HG03064 (cell line): ENCODE results near the gene PRPSAP1.
"Not testable (repeated sequence)": the region's sequence is repeated elsewhere in the genome, so short reads cannot be mapped to it uniquely, and the experiment has no call there.

ENCODE experiments used
- ATAC-seq: cut with Tn5 transposase; IDR thresholded peaks from one replicate; pipeline ENCODE4 v1.9.1; 2021; ENCODE audit warnings: low read depth; ENCODE audit not compliant: unreplicated experiment

Gene PRPSAP1

DNA sequence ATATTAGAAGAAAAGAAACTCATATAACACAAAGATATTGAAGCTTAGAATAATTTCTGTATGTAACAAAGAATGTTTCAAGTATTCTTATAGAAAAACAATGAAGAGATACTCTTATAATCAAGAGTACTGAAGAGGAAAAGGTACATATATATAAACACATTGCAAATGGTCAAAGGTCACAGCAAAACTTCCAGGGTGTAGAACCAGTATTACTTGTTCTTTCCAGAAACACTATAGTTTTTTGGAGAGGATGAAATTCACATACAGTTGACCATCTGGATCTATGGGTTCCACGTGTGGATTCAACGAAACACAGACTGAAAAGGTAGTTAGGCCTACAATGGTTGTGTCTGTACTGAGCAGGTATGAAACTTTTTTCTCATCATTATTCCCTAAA, 22.6 kb downstream of the PRPSAP1 start:
- no peak for ATAC-seq

DNA sequence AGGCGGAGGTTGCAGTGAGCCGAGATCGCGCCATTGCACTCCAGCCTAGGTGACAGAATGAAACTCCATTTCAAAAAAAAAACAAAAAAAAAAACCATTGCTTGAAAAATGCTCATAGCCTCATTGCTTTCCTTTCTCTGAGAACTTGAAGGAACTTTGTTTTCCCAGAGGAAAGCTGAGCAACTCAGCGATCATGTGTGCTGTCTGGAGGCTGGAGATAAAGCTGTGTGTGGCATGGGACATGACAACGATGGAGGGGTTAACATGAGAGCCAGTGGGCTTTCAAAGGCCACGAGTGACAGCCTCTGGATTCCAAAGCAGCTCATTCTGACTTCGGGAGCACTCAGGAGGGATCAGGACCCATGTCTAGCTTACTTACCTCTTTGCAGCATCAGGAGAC, 24.1 kb downstream of the PRPSAP1 start:
- ATAC-seq: no peak

DNA sequence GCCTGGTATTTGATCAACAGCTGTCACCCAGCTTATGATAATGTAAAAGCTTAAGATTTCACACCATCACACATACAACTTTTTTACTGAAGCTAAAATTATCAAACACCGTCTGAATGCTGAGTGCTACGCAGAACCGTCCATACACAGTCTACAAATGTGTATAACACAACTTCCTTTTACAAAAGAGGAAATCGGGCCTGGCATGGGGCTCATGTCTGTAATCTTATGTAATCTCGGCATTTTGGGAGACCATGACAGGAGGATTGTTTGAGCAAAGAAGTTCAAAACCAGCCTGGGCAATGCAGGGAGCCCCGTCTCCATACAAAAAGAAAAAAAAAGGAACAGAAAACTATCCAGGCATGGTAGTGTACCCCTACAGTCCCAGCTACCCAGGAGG, 26.0 kb downstream of the PRPSAP1 start:
- ATAC-seq: no peak

DNA sequence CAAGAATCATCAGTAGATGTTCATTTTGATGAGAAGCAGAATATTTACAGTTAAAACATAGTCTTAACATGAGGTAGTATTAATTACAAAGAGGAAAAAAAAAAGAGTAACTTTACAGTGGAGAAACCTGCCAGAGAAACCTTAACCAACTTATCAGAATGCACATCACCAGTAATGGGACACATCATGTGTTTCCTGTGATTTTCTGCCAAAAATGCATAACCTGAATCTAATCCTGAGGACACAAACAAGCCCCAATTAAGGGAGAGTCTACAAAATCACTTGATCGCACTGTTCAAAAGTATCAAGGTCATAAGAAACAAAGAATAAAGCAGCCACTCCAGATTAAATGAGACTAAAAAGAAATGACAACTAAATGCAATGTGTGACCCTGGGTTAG, 27.4 kb downstream of the PRPSAP1 start:
- no peak for ATAC-seq

DNA sequence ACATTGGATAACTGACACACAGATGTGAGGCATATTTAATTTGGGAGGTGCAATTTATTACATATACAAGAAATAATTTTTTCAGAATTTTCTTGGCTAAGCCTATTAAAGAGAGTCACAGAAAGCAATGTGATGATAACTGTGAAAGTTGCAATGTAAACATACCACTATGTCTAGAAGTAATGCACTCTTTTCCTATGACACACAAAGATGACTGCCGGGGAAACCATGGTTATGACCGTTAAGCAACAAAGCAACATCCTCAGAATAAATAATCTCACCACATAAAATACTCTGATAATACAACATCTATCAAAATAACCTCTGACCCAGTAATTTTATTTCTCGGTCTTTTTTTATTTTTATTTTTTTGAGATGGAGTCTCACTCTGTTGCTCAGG, 35.1 kb downstream of the PRPSAP1 start:
- no peak for ATAC-seq

DNA sequence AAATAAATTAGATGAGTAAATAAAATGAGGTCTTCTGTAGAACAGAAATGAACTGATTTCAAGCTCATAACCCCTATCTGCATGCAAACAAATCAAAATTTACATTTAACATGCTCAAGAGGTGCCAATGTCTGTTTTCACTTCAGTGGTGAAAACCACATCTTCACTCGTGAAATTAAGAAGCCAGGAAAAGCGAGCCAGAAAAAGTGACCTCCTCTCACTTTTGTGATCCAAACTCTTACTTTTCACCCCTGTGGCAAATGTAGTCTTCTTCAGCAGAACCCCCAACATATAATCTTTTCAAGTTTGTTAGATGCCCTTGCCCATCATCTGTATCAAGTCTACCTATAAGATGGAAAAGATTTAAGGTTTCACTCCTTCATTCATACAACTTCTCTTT, 36.2 kb downstream of the PRPSAP1 start:
- ATAC-seq: no peak

DNA sequence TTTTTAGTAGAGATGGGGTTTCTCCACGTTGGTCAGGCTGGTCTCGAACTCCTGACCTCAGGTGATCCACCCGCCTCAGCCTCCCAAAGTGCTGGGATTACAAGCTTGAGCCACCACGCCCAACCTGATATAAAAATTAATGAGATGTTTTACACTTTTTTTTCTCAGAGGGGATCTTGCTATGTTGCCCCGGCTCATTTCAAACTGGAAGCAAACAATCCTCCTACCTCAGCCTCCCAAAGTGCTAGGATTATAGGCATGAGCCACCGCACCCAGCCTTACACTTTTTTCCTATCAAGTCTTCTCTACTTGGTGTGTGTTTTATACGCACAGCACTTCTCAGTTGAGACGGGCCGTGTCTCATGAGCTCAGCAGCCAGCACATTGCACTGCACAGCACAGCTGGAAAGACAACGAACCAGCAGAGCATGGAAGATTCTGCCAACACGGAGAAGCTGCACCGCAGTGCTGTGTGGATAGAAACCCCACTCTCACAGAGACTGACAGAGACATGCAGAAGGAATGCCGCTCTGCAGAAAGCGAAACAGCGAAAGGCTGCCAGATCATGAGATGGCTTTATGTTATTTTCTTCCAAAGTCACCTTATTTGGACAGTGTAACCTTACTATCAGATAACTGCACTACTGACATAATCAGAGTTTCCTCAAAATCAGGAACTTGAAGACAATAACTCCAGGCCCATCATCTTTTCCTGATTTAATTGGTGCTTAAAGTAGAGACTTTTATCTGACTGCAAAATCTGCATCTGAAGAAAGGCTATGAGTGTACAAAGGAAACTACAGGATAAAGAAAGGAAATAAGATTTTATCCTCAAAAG, 39.1 kb downstream of the PRPSAP1 start:
- no peak for ATAC-seq

DNA sequence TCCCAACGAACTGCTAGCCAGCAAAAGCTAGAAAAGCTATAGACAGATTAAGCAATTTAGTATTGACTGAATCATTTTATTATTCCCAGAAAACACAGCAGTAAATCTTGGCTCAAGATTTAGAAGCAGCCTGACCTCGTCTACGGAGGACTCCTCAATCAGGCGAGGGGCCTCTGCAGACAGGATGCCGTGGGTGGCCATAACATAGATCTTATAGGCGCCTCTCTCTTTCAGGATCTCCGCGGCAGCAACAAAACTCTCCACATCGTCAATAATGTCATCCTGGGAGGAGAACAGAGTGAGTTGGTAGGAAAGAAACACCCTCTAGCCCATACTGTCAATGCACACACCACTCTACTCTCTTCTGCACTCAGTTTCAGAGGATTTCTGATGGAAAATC, 41.0 kb downstream of the PRPSAP1 start:
- no peak for ATAC-seq

DNA sequence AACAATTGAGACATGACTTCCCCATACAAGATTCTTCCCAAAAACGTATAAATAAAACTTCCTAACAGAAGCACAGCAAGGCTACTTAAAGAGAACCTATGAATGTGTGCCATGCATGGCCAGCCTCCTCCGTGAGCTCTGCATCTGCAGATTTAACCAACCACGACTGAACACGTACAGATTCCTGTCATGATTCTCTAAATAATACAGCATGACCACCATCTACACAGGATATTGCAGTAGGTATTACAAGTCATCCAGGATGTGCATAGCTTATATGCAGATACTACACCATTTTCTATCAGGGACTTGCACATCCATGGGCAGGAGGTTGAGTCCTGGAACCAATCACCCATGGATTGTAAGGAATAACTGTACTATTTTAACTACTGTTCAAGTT, 44.3 kb downstream of the PRPSAP1 start:
- ATAC-seq: no peak

DNA sequence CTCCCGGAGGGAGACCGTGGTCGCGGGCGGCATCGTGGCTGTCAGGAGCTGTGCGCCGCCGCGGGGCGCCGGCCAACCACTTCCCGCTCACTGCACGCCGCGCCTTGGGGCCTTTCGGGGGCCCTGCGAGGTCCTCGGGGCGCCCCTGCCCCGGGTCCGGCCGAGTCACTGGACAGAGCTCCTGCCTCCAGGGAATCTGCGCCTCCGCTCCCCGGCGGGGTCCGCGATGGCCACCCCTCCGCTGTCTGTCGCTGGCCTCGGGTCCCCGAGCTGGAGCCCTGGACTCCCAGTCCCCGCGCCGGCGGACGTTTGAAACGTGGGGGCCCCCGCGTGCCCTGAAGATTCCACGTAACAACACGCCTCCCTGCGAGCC, 45.8 kb downstream of the PRPSAP1 start, which contains the start of gene QRICH2:
QRICH2 (minus strand) TSS at position 311 of the 373 bp plus-strand sequence; CDS start at position 33, 278 bp downstream.
- ATAC-seq: no peak

DNA sequence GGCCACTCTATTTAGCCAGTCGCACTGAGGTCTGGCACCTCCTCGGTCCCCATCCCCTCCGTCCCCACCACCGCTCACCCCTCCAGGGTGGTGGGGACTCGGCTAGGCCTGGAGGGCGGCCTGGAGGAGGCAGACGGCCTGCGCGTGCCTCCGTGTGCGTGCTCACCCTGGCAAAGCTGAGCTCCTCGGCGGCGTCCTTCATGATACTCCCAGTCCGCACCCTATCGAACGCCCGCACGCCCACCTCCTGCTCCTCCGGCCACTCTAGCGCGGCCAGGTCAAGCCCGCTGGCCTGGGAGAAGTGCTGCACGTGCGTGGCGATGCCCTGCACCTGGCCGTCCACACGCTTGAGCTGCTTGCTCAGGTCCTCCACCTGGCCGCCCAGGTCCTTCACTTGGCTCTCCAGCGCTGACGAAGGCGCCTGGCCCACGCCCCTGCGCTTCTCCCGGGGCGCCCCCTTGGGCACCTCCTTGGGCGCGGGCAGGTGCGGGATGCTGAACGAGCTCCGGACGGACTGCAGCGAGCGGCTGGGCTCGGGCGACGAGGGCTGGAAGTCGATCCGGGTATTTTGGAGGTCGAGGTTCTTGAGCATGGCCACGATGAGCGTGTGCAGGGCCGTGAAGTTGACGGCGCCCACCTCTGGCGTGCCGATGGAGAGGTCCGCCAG, 46.3 kb downstream of the PRPSAP1 start:
- no peak for ATAC-seq

DNA sequence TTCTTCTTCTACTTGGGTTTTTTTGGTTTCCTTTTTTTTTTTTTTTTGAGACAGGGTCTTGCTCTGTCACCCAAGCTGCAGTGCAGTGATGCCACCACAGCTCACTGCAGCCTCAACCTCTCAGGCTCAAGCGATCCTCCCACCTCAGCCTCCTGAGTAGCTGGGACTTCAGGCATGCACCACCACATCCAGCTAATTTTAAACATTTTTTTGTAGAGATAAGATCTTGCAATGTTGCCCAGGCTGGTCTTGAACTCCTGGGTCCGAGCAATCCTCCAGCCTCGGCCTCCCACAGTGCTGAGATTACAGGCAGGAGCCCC, 48.6 kb downstream of the PRPSAP1 start:
- ATAC-seq: not testable (repeated sequence)

DNA sequence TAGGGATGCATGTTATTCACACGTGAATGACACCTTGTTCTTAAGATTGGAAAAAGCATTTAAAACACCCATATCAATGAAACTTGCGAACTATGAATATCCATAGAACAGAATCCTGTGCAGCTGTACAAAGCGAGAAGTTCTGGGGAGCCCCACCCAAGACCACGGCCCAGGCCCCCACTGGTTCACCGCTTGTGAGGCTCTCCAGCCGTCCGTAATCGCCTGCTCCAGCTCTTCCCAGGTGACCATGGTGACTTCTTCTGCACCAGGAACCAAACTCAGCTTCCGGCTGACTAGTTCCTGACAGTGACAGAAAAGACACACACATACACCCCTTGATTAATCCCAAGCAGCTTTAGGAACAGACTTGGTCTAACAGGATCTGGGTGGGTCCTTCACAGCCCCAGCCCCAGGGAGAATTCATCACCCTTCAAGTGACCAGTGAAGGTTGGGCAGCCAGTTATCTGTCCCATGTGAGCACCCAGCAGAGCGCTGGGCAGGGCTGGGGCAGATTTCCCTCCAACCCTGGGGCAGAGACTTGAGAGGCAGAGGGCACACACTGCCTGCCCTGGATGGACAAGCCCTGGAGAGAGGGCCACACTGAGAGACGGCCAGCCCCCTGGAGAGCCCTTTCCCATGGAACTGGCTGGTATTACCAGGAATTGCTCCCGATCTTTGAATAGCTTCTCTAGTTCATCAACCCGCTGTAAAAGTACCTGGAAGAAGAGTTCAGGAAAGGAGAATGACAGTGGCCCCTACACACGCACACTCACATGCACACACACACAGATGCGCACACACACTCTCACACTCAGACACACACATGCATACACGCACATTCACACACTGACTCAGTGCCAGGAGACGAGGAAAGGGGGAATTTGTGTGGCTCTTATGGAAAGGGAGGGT, 49.2 kb downstream of the PRPSAP1 start:
- ATAC-seq: no peak

DNA sequence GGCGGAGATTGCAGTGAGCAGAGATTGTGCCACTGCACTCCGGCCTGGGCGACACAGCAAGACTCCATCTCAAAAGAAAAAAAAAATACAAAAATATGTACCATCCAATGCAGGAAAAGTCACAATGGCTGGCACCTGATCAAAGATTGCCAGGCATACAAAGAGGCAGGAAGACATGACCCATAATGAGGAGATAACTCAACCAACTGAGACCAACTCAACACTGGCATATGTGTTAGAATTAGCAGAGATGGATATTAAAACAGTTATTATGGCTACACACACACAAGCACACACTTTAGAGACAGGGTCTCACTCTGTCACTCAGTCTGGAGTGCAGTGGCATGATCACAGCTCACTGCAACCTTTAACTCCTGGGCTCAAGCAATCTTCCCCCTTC, 56.3 kb downstream of the PRPSAP1 start:
- ATAC-seq: no peak

DNA sequence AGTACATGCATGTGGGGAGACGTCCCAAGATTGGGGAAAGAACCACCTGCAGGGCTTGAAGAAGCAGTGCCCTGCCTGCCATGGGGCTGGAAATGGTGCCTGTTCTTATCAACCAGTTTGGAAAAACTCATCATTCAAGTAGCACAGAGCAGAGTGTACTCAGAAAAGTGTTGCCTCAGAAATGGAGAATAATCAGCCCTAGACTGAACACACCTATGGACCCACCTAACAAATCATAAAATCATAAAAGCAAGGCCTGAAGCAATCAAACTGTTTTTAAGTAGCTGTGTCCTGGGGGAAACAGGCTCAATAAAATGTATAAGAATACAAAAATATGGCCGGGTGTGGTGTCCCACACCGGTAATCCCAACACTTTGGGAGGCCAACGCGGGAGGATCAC, 56.8 kb downstream of the PRPSAP1 start:
- ATAC-seq: no peak

DNA sequence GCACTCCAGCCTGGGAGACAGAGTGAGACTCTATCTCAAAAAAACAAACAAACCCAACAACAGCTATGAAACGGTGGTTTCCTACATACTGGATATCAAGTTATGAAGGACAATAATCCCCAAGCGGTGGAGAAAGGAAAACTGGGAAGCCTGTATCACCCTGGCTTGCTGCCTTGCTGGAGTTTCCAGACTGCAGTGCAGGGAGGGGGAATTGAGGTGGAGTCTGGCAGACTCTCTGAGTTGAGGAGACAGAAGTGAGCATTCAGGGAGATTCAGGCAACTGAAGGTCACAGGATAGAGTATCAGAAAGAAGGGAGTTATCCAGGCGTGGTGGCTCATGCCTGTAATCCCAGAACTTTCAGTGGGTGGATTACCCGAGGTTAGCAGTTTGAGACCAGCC, 57.5 kb downstream of the PRPSAP1 start:
- ATAC-seq: no peak

DNA sequence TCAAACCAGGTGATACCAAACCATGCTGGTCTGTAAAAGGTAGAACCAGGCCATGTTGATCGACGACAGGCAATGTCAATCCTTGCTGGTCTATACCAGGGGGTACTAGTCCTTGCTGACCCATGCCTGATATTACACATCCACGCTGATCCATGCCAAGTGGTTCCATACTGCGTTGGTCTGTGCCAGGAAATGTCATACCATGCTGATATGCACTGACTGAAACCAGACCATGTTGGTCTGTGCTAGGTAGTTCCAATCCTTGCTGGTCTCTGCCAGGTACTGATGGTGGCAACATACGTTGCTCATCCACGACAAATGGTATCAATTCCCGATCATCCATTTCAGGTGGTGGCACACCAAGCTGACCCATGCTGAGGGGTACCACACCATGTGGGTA, 60.6 kb downstream of the PRPSAP1 start:
- ATAC-seq: no peak

DNA sequence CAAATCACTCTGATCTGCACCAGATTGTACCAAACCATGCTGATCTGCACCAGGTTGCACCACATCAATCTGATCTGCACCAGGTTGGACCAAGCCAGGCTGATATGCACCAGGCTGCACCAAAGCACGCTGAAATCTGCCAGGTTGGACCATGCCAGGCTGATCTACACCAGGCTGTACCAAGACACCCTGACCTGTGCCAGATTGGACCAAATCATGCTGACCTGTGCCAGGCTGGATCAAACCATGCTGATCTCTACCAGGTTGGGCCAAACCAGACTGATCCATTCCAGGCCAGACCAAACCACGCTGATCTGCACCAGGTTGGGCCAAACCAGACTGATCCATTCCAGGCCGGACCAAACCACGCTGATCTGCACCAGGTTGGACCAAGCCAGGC, 61.1 kb downstream of the PRPSAP1 start:
- no peak for ATAC-seq

DNA sequence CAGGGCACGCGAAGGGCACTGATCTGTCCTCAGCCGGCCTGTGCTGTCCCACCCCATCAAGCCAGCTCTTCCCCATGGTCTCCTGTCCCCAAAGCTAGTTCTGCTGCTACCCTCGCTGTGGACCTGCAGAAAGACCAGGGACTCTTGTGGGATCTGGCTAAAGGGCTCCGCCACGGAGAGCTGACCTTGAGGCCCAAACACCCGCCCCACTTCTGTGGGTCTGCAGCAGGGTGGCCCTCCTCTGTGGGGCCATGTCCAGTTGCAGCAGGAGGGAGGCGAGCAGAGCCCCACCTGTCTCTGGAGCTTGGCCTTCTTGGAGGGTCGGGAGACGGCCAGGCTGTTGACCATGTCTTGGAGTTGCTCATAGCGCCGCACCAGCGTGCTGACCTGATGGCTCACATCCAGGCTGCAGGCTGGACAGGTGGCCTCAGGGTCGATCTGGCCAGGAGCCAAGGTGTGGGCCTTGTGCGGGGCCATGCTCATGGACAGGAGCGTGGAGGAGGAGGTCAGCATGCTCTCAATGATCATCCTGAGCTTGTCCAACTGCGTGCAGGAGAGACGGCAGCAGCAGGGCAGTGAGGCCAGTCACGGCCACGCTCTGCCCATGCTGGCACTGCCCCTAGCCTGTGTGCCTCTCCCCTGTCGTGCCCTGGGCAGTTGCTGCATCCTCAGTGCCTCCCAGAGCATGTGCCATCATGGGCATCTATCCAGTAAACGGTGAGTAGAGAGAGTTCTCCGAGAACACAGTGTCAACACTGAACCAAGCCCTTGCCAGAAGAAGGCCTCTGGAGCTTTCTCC, 71.9 kb downstream of the PRPSAP1 start:
- no peak for ATAC-seq

DNA sequence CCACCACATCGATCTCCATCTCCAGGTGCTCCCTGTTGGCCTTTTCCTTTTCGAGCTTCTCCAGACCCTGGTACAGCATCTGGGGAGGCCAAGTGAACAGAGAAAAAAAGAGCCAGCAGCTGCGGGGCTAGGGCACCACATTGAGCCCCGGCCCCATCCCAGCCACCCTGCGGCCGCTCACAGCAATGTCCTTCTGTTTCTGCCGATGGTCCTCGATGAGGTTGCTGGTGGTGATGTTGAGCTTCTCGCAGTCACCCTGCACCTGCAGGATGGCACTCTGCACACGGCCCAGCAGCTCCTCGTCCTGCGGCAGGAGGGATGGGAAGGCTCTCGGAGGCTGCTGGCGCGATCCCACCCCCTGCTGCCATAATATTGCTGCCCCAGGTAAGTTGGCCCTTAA, 73.1 kb downstream of the PRPSAP1 start:
- ATAC-seq: no peak
